ENCODE measurements around the gene EXD3.

The EXD3 gene

GRCh38 chr9:137321726-137322361 is 101.1 kb downstream of the EXD3 start:
- H3K4me3 ChIP-seq (ENCODE audit: low read length) = no peak overlapping the region
- TF ChIP-seq CTCF (conservative IDR thresholded peaks at IDR 0.05; ENCODE audit: low read length) = no peak
- no peak for DNase-seq (ENCODE audit: low read depth)

GRCh38 chr9:137320555-137321384 is 102.2 kb downstream of the EXD3 start:
- H3K4me3 ChIP-seq (ENCODE audit: low read length) = no peak overlapping the region
- no peak for DNase-seq (ENCODE audit: low read depth)
- TF ChIP-seq CTCF (conservative IDR thresholded peaks at IDR 0.05; ENCODE audit: low read length) = no peak

GRCh38 chr9:137319739-137320551 is 103.0 kb downstream of the EXD3 start:
- H3K4me3 ChIP-seq (ENCODE audit: low read length) = no peak overlapping the region
- TF ChIP-seq CTCF (conservative IDR thresholded peaks at IDR 0.05; ENCODE audit: low read length) = no peak
- DNase-seq (ENCODE audit: low read depth) = no peak

GRCh38 chr9:137319011-137319738 is 103.8 kb downstream of the EXD3 start:
- peak; percentile 30 for TF ChIP-seq CTCF (conservative IDR thresholded peaks at IDR 0.05; ENCODE audit: low read length)

GRCh38 chr9:137318602-137319001 is 104.4 kb downstream of the EXD3 start:
- no peak for TF ChIP-seq CTCF (conservative IDR thresholded peaks at IDR 0.05; ENCODE audit: low read length)
- no peak overlapping the region for H3K4me3 ChIP-seq (ENCODE audit: low read length)
- no peak for DNase-seq (ENCODE audit: low read depth)

More at GRCh38 chr9:137319011-137319738, 103.8 kb downstream of the EXD3 start:
- no peak for DNase-seq (ENCODE audit: low read depth)
- H3K4me3 ChIP-seq (ENCODE audit: low read length) = no peak overlapping the region

GRCh38 chr9:137317718-137318511 is 105.0 kb downstream of the EXD3 start:
- no peak for DNase-seq (ENCODE audit: low read depth)
- no peak overlapping the region for H3K4me3 ChIP-seq (ENCODE audit: low read length)
- no peak for TF ChIP-seq CTCF (conservative IDR thresholded peaks at IDR 0.05; ENCODE audit: low read length)

All from AG10803 (cell line).